H9 (cell line): Measurements from ENCODE around the gene C1QTNF7. TPM values are rescaled to one million over a fixed set of nuclear protein-coding genes. Genes with fewer than 3 reads are reported as not detected.

Experiments used
- DNase-seq: peaks from one replicate; pipeline ENCODE4 v3.0.0-alpha.2; 2017
- H2AFZ ChIP-seq: one replicate; pipeline ENCODE4 v1.6.1; 2013; ENCODE audit warnings: mild to moderate bottlenecking, low read length, control low read depth, moderate library complexity
- H2AK5ac ChIP-seq: 2 replicates; pipeline ENCODE4 v1.6.1; 2013; ENCODE audit warnings: low read length, control low read depth, mixed read lengths; ENCODE audit not compliant: insufficient read length
- H2BK120ac ChIP-seq: one replicate; pipeline ENCODE4 v1.6.1; 2013; ENCODE audit warnings: low read depth, mild to moderate bottlenecking, low read length, control low read depth, inconsistent platforms; ENCODE audit not compliant: poor library complexity, severe bottlenecking
- H2BK12ac ChIP-seq: 2 replicates; pipeline ENCODE4 v1.6.1; 2013; ENCODE audit warnings: low read length, control low read depth, mixed read lengths, low read depth; ENCODE audit not compliant: insufficient read length
- H2BK15ac ChIP-seq: 2 replicates; pipeline ENCODE4 v1.6.1; 2013; ENCODE audit warnings: low read depth, low read length, control low read depth
- H2BK20ac ChIP-seq: one replicate; pipeline ENCODE4 v1.6.1; 2013; ENCODE audit warnings: low read depth, mild to moderate bottlenecking, low read length, control low read depth, inconsistent platforms; ENCODE audit not compliant: poor library complexity, severe bottlenecking
- H2BK5ac ChIP-seq: 2 replicates; pipeline ENCODE4 v1.6.1; 2013; ENCODE audit warnings: low read length, control low read depth, mixed read lengths; ENCODE audit not compliant: insufficient read length
- H3K14ac ChIP-seq: 2 replicates; pipeline ENCODE4 v1.6.1; 2013; ENCODE audit warnings: low read length, control low read depth; ENCODE audit not compliant: insufficient read depth
- H3K18ac ChIP-seq: 2 replicates; pipeline ENCODE4 v1.6.1; 2013; ENCODE audit warnings: low read depth, mild to moderate bottlenecking, mixed read lengths, low read length, control low read depth; ENCODE audit not compliant: insufficient read length
- H3K23ac ChIP-seq: 2 replicates; pipeline ENCODE4 v1.6.1; 2013; ENCODE audit warnings: low read length, control low read depth, mixed read lengths, low read depth; ENCODE audit not compliant: insufficient read length
- H3K23me2 ChIP-seq: 2 replicates; pipeline ENCODE4 v1.6.1; 2013; ENCODE audit warnings: low read depth, mild to moderate bottlenecking, mixed read lengths, low read length, control low read depth; ENCODE audit not compliant: insufficient read length, poor library complexity, severe bottlenecking
- H3K27ac ChIP-seq: 2 replicates; pipeline ENCODE4 v1.5.1; 2013; ENCODE audit warnings: low read length, control low read depth, mixed read lengths, low read depth; ENCODE audit not compliant: insufficient read length
- H3K27me3 ChIP-seq: 2 replicates; pipeline ENCODE4 v1.6.1; 2013; ENCODE audit warnings: low read length, control low read depth, inconsistent platforms; ENCODE audit not compliant: insufficient read depth
- H3K4ac ChIP-seq: 2 replicates; pipeline ENCODE4 v1.6.1; 2013; ENCODE audit warnings: low read depth, mild to moderate bottlenecking, control low read depth, inconsistent platforms, low read length, moderate library complexity
- H3K4me1 ChIP-seq: 2 replicates; pipeline ENCODE4 v1.6.1; 2013; ENCODE audit warnings: low read length, control low read depth, inconsistent platforms; ENCODE audit not compliant: insufficient read depth
- H3K4me2 ChIP-seq: 2 replicates; pipeline ENCODE4 v1.6.1; 2013; ENCODE audit warnings: low read length, control low read depth, mixed read lengths; ENCODE audit not compliant: insufficient read length, insufficient read depth
- H3K56ac ChIP-seq: 2 replicates; pipeline ENCODE4 v1.6.1; 2013; ENCODE audit warnings: low read depth, mild to moderate bottlenecking, mixed read lengths, low read length, control low read depth; ENCODE audit not compliant: insufficient read length
- H3K79me1 ChIP-seq: 2 replicates; pipeline ENCODE4 v1.6.1; 2013; ENCODE audit warnings: low read depth, mild to moderate bottlenecking, moderate library complexity, low read length, control low read depth, inconsistent platforms; ENCODE audit not compliant: insufficient read depth, poor library complexity, severe bottlenecking
- H3K79me2 ChIP-seq: 2 replicates; pipeline ENCODE4 v1.6.1; 2013; ENCODE audit warnings: low read length, control low read depth, inconsistent platforms; ENCODE audit not compliant: insufficient read depth
- H3K9ac ChIP-seq: 2 replicates; pipeline ENCODE4 v1.6.1; 2013; ENCODE audit warnings: low read length, control low read depth, mixed read lengths; ENCODE audit not compliant: insufficient read length; ENCODE audit errors: extremely low read depth
- H3K9me3 ChIP-seq: one replicate; pipeline ENCODE4 v1.6.1; 2013; ENCODE audit warnings: low read depth, low read length, inconsistent platforms; ENCODE audit not compliant: control insufficient read depth
- H3T11ph ChIP-seq: one replicate; pipeline ENCODE4 v1.6.1; 2013; ENCODE audit warnings: mild to moderate bottlenecking, low read length, control low read depth, inconsistent platforms
- H4K20me1 ChIP-seq: one replicate; pipeline ENCODE4 v1.6.1; 2013; ENCODE audit not compliant: control insufficient read depth, insufficient read length, insufficient read depth
- H4K5ac ChIP-seq: 2 replicates; pipeline ENCODE4 v1.6.1; 2013; ENCODE audit warnings: low read depth, mild to moderate bottlenecking, mixed read lengths, low read length, control low read depth; ENCODE audit not compliant: insufficient read length
- H4K8ac ChIP-seq: replicated peaks from 2 replicates; pipeline ENCODE4 v1.6.1; 2013; ENCODE audit warnings: low read length, control low read depth, mixed read lengths, low read depth; ENCODE audit not compliant: insufficient read length
- H4K91ac ChIP-seq: 2 replicates; pipeline ENCODE4 v1.6.1; 2013; ENCODE audit warnings: low read depth, mild to moderate bottlenecking, moderate library complexity, mixed read lengths, low read length, control low read depth; ENCODE audit not compliant: insufficient read length
- H3K27ac Mint-ChIP-seq, 3 experiments: 2 replicates in 2 of 3; 3 replicates in 1 of 3; pipeline ENCODE4 v1.8.0; 2020 to 2021; ENCODE audit warnings: mixed read lengths in 3 of 3, mild to moderate bottlenecking in 1 of 3, moderate library complexity in 1 of 3
- H3K27me3 Mint-ChIP-seq: 2 replicates; pipeline ENCODE4 v1.8.0; 2021; ENCODE audit warnings: low read depth, mild to moderate bottlenecking, moderate library complexity, mixed read lengths
- H3K36me3 Mint-ChIP-seq, 3 experiments: 2 replicates in 2 of 3; 3 replicates in 1 of 3; pipeline ENCODE4 v1.8.0; 2020 to 2021; ENCODE audit warnings: low read depth in 3 of 3, mixed read lengths in 3 of 3; ENCODE audit not compliant: insufficient read depth in 1 of 3
- H3K4me1 Mint-ChIP-seq, 2 experiments: 2 replicates each; pipeline ENCODE4 v1.8.0; 2020; ENCODE audit warnings: mixed read lengths in 2 of 2
- H3K4me3 Mint-ChIP-seq, 2 experiments: 2 replicates in 1 of 2; 3 replicates in 1 of 2; pipeline ENCODE4 v1.8.0; 2020 to 2021; ENCODE audit warnings: mild to moderate bottlenecking in 2 of 2, mixed read lengths in 2 of 2, moderate library complexity in 1 of 2
- H3K9me3 Mint-ChIP-seq, 2 experiments: 2 replicates in 1 of 2; 3 replicates in 1 of 2; pipeline ENCODE4 v1.8.0; 2020; ENCODE audit warnings: mild to moderate bottlenecking in 2 of 2, mixed read lengths in 2 of 2, moderate library complexity in 1 of 2
- WGBS: extraction: QIAGEN DNeasy Blood & Tissue Kit; methylation state at CpG from one replicate; pipeline ENCODE4 v1.1.7; 2013; ENCODE audit warnings: missing lambda C conversion rate, low lambda C conversion rate, mixed read lengths; ENCODE audit not compliant: insufficient read length; ENCODE audit errors: extremely low coverage; 5-methylcytosine and 5-hydroxymethylcytosine counted together
- total RNA-seq: library from RNA; stranded (reverse); gene quantifications from 2 replicates; pipeline ENCODE4 v1.2.1, GENCODE V29; 2021
- TF ChIP-seq, protein P1 (sequence below): fragments of 200-600 bp; sonication (generic); conservative IDR thresholded peaks from 3 replicates; pipeline ENCODE4 v1.8.0; 2021; ENCODE audit warnings: antibody characterized with exemption, mild to moderate bottlenecking

C1QTNF7 gene
- total RNA-seq, 1 experiment from 2014 or later = not detected

GRCh38 chr4:15479089-15479912 is 51.5 kb downstream of the C1QTNF7 start:
- no peaks in the 10 kb centered on the region for H3K27me3 Mint-ChIP-seq
- peaks cover 6 to 16% (median 15%) of the 10 kb centered on the region in 3 experiments; a peak in 6 of 7 replicates for H3K36me3 Mint-ChIP-seq
- Histone ChIP-seq H3K27ac (peak overlapping the region; percentile 80), H2AK5ac (no peak overlapping the region), H2BK120ac (no peak overlapping the region), H3K23ac (no peak overlapping the region), H3K56ac (peak overlapping the region; percentile 53), H3K4ac (no peak overlapping the region; the same call in 1 of the 2 replicates), H3K4me1 (no peaks in the 10 kb centered on the region), H2BK20ac (no peak overlapping the region), H3K27me3 (no peaks in the 10 kb centered on the region), H3T11ph (peak overlapping the region; percentile 95), H3K23me2 (peaks cover 7% of the 10 kb centered on the region), H3K79me2 (no peaks in the 10 kb centered on the region), H3K9me3 (no peaks in the 10 kb centered on the region), H2BK5ac (peak overlapping the region; percentile 59), H2BK15ac (no peak overlapping the region), H4K91ac (no peak overlapping the region), H2BK12ac (no peak overlapping the region), H4K5ac (peak overlapping the region; percentile 53), H3K18ac (peak overlapping the region; percentile 96), H4K8ac (peak overlapping the region; percentile 89), H3K14ac (peak overlapping the region; percentile 98), H3K9ac (peak overlapping the region; percentile 91), H4K20me1 (no peaks in the 10 kb centered on the region), H3K79me1 (no peaks in the 10 kb centered on the region), H3K4me2 (peak overlapping the region; percentile 85), H2AFZ (peak overlapping the region; percentile 95)
- H3K4me3 Mint-ChIP-seq = peak overlapping the region; percentile 76 to 85
- peak overlapping the region; percentile 96 to 99 (median 98) for H3K27ac Mint-ChIP-seq
- TF ChIP-seq, protein P1, sequence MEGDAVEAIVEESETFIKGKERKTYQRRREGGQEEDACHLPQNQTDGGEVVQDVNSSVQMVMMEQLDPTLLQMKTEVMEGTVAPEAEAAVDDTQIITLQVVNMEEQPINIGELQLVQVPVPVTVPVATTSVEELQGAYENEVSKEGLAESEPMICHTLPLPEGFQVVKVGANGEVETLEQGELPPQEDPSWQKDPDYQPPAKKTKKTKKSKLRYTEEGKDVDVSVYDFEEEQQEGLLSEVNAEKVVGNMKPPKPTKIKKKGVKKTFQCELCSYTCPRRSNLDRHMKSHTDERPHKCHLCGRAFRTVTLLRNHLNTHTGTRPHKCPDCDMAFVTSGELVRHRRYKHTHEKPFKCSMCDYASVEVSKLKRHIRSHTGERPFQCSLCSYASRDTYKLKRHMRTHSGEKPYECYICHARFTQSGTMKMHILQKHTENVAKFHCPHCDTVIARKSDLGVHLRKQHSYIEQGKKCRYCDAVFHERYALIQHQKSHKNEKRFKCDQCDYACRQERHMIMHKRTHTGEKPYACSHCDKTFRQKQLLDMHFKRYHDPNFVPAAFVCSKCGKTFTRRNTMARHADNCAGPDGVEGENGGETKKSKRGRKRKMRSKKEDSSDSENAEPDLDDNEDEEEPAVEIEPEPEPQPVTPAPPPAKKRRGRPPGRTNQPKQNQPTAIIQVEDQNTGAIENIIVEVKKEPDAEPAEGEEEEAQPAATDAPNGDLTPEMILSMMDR = peak; percentile 83
- WGBS = no CpG with 5 or more reads among the region's 11 CpGs
- no peaks in the 10 kb centered on the region for H3K9me3 Mint-ChIP-seq
- peaks cover 20 to 21% of the 10 kb centered on the region in 2 experiments for H3K4me1 Mint-ChIP-seq
- peak; percentile 86 for DNase-seq
